Right lung (tissue), 5 donors: ENCODE data around the gene BUD23. TPM values are rescaled to one million over a fixed set of nuclear protein-coding genes. Genes with fewer than 3 reads are reported as not detected.
"Not testable (repeated sequence)": the region's sequence is repeated elsewhere in the genome, so short reads cannot be mapped to it uniquely, and the experiment has no call there.

Source experiments
- DNase-seq, 2 donors: peaks; one replicate each; pipeline ENCODE4 v3.0.0-alpha.2; 2013
- polyA plus RNA-seq, 5 donors: library from polyadenylated mRNA; unstranded; fragments of 120-200 nt; gene quantifications; one replicate each; pipeline versions ENCODE4 v1.2.1 to v1.2.3, GENCODE V29; 2013; ENCODE audit warnings: inconsistent platforms in 1 of 5, low replicate concordance in 1 of 5; ENCODE audit not compliant: insufficient read length in 5 of 5, insufficient read depth in 1 of 5

Gene BUD23
- polyA plus RNA-seq, 5 donors = 69.3 to 99.6 (median 83.6) TPM

- DNase-seq = no peak
Observed at GRCh38 chr7:73717991-73718405, 34.6 kb downstream of the BUD23 start.

GRCh38 chr7:73718438-73718881 lies 35.1 kb downstream of the BUD23 start:
- DNase-seq = no peak

GRCh38 chr7:73718905-73719805 lies 35.8 kb downstream of the BUD23 start, which contains the start of gene STX1A:
TSS of gene STX1A (minus strand) at chr7:73719669. CDS start at chr7:73719631, 38 bp downstream.
- DNase-seq = no peak

- no peak for DNase-seq
Observed at GRCh38 chr7:73719806-73720169, 36.4 kb downstream of the BUD23 start.

GRCh38 chr7:73720443-73720842 lies 37.0 kb downstream of the BUD23 start:
- not testable (repeated sequence) for DNase-seq

- no peak for DNase-seq
Observed at GRCh38 chr7:73721377-73721817, 38.0 kb downstream of the BUD23 start.

- not testable (repeated sequence) for DNase-seq
Observed at GRCh38 chr7:73722182-73722581, 38.8 kb downstream of the BUD23 start.

GRCh38 chr7:73722785-73723184 lies 39.4 kb downstream of the BUD23 start:
- no peak for DNase-seq

GRCh38 chr7:73723813-73724212 lies 40.4 kb downstream of the BUD23 start:
- DNase-seq = no peak

GRCh38 chr7:73726083-73726466 lies 42.7 kb downstream of the BUD23 start:
- DNase-seq = no peak

GRCh38 chr7:73727952-73728351 lies 44.6 kb downstream of the BUD23 start:
- DNase-seq = no peak

GRCh38 chr7:73728551-73728950 lies 45.2 kb downstream of the BUD23 start:
- DNase-seq = no peak

GRCh38 chr7:73730485-73730884 lies 47.1 kb downstream of the BUD23 start:
- DNase-seq = no peak

GRCh38 chr7:73732397-73732796 lies 49.0 kb downstream of the BUD23 start:
- no peak for DNase-seq

- DNase-seq = peak in 1 of 2 donors; percentile 60
Observed at GRCh38 chr7:73734619-73735527, 51.5 kb downstream of the BUD23 start.

GRCh38 chr7:73735528-73735905 lies 52.1 kb downstream of the BUD23 start:
- DNase-seq = no peak

GRCh38 chr7:73736885-73737284 lies 53.5 kb downstream of the BUD23 start:
- no peak for DNase-seq

GRCh38 chr7:73737491-73738219 lies 54.3 kb downstream of the BUD23 start:
- DNase-seq = no peak

- DNase-seq = no peak
Observed at GRCh38 chr7:73738220-73738611, 54.8 kb downstream of the BUD23 start.

- peak; percentile 94 to 95 for DNase-seq
Observed at GRCh38 chr7:73738612-73739386, 55.4 kb downstream of the BUD23 start, which contains the start of gene ABHD11. TSS of gene ABHD11 (minus strand) at chr7:73738802. CDS start at chr7:73738770, 32 bp downstream.

GRCh38 chr7:73739387-73739767 lies 56.0 kb downstream of the BUD23 start:
- no peak for DNase-seq
